ENCODE results near the gene COL27A1. TPM values are rescaled to one million over a fixed set of nuclear protein-coding genes. Genes with fewer than 3 reads are reported as not detected.
"Not testable (repeated sequence)": the region's sequence is repeated elsewhere in the genome, so short reads cannot be mapped to it uniquely, and the experiment has no call there.

The COL27A1 gene
- total RNA-seq, 1 donor from 2014 or later: 0.41 TPM

DNA sequence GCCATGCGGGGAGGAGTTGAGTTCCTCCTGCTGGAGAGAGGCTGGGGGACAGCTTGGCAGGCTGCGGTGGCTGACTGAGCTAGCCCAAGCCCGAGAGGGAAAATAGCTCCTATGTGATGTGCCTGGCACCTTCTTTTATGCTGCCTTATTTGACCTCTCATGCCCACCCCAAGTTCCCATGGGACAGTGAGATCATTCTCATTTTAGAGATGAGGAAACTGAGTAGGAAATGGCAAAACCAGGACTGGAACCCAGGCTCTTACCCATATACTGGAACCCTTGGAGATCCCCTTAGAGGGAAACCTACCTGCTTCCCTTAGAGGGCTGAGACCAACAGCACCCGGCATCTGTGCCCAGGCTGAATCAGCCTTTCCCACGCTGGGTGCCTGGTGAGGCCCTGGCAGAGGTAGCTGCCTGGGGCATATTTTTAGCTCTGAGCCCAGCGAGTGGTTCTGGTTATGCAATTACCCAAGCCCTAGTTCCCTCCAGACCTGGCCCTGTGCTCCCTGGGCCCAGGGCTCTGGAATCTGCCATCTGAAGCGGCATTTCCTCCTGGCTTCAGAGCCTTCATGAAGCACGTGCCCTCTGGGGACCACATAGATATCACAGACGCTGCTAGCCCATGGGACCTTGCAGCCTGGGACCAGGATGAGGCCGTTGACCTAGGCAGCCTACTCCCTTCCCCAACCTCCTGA lies 23.6 kb downstream of the COL27A1 start:
- FAIRE-seq (no peak), DNase-seq (ENCODE audit: low spot score in 2 of 2) (no peak)

DNA sequence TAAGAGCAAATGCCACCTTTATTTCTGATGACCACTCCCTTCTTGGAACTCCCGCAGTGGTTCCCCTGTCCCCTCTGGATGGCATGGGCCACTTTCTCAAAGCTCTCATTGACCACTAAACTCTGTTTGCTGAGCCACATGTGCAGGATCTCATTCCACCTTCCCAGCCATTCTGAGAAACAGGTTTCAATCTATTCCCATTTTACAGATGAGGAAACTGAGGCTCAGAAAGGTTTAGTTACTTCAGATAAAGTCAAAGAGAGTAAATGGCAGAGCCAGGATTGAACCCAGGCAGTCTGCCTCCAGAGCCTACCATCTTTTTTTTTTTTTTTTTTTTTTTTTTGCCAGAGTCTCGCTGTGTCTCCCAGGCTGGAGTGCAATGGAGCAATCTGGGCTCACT lies 24.2 kb downstream of the COL27A1 start:
- no peak for DNase-seq (ENCODE audit: low spot score in 2 of 2)
- FAIRE-seq: no peak

DNA sequence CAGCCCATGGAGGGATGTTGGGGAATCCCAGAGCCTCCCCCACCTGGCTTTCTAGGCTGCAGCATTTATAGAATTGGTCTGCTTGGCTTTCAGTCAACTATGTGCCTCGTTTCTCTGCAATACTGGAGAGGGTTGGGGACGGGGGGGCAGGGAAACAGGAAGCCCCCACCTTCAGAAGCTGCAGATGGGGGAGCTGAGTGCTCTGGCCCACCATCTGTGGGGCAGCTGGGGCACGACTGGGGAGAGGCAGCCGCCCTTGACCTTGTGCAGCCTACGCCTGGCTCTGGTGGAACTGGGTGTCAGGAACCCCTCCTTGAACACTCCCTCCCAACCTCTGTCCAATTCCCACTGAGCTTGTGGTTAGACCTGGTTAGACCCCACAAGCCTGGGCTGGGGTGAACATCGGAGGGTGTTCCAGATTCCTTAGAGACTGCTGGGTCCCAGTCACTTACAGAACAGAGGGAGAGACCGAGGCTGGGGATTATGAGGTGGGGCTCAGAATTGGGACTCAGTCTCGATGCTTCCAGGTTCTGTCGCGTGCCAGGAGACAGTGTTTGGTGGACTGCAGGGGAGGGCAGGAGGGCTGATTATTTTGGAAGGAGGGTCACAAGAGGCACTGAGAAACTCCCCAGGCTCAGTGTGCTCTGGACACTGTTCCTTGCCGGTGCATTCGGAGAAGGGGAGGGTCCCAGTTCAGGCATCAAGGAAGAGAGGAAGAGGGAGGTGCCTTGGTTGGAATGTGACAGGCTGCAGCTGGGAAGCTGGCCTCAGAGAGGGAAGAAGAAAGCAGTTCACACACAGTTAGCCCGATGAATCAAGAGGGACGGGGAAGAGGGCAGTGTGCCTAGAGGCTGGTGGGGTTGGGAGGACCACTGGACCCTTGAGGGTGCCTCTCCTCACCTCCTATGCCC lies 25.6 kb downstream of the COL27A1 start:
- DNase-seq (ENCODE audit: low spot score in 2 of 2): no peak
- no peak for FAIRE-seq

DNA sequence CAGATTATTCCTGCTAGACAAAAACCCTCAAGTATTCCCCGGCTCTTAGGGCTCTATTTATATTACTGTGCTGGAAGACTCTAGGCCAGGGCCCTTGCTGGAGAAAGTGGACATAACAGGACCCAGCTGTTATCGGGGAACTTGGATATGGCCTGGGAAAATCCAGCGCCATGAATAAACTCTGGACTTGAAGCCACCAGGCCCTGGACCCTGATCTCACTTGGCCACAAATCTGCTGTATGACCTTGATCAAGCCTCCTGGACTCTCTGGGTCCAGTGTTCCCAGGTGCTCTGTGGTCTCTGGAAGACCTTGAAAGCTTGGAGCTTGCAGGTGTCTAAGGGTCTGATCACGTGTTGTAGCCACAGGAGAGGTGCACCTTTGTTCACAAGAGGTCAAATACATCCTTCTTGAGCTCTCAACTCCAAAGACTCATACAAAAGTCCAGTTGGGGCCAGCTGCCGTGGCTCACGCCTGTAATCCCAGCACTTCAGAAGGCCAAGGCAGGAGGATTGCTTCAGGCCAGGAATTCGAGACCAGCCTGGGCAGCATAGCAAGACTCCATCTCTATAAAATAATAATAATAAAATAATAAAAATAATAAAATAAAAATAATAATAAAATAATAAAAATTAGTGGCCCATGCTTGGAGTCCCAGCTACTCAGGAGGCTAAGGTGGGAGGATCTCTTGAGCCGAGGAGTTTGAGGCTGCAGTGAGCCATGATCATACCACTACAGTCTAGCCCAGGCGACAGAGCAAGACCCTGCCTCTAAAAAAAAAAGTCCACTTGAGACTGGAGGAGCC lies 26.5 kb downstream of the COL27A1 start:
- FAIRE-seq: no peak

DNA sequence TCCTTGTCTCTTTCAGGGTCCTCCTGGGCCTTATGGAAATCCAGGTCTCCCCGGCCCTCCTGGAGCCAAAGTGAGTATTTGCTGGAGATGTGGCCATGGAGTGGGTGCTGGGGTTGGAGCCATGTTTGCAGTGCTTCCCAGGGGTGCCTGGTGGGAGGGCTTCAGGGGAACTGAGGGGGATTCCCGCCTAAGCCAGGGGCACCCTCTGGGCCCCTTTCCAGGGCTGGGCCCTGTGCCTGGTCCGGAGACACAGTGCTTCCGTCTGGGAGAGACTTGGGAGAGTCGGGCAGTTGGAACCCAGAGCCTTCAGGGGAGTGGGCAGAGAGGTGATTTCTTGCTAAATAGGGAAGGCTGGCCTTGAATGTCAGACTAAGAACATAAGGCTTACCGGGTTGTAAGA lies 27.7 kb downstream of the COL27A1 start:
- DNase-seq (ENCODE audit: low spot score in 2 of 2) (no peak), FAIRE-seq (no peak)

More for the DNA sequence above, 26.5 kb downstream of the COL27A1 start:
- DNase-seq (ENCODE audit: low spot score in 2 of 2): no peak

DNA sequence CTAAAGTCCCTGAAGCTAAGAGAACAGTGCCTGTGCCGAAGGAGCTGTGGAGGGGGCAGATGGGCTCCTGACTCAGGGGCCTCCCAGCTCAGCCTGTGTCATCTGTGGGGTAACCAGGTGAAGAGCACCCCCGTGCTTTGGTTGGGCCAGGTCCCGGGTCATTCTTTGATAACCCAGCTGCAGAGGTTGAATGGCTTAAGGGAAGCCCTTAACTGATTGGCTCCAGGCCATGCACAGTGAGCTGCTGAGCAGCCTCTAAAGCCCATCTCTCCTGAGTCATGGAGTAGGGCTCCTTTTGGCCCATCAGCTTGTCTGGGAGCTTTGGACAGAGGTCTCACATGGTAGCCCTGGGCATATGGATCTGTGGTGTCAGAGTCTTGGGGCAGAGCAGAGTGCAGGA lies 28.7 kb downstream of the COL27A1 start:
- FAIRE-seq: no peak
- no peak for DNase-seq (ENCODE audit: low spot score in 2 of 2)

DNA sequence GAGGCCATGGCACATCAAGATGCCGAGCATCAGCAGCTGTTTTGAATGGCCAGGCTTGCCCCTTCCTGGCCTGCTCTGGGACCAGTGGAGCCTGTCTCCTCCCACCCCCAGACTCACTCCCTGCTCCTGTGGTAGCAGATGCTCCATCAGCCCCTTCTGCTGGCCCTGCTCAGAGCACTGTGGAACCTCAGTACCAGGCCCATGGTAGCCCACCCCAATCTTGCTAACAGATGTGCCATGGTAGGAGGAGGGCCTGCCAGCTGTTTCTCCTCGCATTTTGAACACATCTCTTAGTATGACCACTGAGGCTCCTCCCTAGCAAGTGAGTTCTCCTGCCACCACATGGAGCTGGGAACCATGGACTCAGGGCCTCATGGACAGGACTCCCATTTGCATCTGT lies 29.5 kb downstream of the COL27A1 start:
- FAIRE-seq: no peak
- no peak for DNase-seq (ENCODE audit: low spot score in 2 of 2)

DNA sequence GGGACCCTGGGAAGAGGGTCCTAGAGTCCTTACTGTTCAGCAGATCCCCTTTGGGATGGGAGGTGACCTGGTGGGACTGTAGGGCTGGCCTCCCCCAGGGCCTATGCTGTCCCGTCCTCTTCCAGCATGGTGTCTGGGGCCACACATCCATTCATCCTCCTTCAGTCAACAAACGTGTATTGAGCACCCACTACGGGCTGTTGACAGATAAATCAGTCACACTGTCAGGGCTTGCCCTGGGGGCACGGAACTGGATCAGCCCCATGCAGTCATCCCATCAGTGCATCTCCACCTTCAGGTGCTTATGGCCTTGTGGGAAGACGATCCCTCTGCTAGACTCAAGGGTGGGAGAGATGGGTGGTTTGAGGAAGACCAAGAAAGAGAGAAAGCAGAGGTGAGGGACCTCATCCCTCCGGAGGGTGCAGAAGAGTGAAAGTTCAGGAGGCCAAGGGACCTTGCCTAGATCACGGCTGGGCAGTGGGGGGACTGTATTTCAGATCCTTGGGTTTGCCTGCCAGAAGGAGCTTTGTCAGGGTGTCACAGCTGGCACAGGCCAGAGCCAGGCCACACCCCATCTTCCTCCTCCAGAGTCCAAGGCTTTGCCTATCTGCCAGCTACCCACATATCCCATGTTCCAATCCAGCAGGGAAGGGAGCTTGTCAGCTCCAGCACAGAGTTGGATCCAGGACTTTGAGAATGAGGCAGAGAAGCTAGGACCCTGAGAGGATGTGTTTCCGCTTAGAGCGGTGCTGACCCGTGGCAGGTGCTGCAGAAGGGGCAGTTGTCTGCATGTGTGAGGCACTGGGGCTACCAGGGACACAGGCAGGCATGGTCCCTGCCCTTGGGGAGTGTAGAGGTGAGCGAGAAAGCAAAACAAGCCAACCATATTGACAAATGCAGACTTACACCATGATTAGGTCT lies 30.5 kb downstream of the COL27A1 start:
- FAIRE-seq (no peak), DNase-seq (ENCODE audit: low spot score in 2 of 2) (no peak)

DNA sequence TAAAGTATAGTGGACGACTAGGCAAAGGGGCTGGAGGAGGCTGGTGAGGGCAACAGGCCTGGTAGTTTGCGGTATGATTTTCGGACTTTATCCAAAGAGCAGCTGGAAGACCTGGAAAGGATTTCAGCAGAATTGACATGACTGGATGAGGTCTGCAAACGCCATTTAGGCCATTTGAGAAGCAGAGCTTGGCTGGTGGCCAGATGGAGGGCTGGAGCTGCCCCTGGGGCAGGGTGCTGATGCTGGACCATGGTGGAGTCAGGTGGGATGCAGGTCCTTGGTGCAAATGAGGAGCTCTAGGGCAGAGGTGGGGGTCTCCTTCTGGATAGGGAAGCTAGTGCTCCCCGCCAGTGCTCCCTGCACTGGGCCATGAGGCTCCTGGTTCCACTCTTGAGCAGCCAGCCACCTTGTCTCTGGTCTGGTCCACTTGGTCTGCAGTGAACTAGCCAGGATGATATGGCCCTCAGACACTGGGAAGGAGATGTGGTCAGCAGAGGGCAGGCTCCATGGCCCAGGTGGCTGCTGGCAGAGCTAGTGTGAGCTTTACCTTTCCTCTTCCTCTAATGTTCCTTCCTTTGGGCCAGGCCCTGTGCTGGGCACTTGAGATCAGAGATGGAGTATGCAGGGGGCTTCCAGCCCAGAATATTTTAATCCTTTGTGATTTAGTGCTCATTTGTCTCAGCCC lies 31.4 kb downstream of the COL27A1 start:
- DNase-seq (ENCODE audit: low spot score in 2 of 2) (no peak), FAIRE-seq (no peak)

DNA sequence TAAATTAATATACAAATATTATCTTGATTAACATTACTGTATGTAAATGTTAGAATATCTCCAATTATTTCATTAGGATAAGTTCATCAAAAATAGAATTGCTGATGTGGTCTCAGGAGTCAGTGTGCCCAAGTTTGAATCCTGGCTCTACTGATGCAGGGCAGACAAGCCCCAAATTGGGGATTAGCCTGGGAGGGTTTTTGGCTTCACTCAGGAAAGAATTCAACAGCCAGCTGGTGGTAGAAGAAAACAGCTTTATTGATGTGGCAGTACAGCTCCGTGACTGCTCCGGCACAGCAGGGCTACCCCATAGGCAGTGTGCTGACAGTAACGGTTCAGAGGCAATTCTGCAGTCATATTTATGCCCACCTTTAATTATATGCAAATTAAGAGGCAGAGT lies 32.5 kb downstream of the COL27A1 start:
- no peak for DNase-seq (ENCODE audit: low spot score in 2 of 2)
- FAIRE-seq: no peak

DNA sequence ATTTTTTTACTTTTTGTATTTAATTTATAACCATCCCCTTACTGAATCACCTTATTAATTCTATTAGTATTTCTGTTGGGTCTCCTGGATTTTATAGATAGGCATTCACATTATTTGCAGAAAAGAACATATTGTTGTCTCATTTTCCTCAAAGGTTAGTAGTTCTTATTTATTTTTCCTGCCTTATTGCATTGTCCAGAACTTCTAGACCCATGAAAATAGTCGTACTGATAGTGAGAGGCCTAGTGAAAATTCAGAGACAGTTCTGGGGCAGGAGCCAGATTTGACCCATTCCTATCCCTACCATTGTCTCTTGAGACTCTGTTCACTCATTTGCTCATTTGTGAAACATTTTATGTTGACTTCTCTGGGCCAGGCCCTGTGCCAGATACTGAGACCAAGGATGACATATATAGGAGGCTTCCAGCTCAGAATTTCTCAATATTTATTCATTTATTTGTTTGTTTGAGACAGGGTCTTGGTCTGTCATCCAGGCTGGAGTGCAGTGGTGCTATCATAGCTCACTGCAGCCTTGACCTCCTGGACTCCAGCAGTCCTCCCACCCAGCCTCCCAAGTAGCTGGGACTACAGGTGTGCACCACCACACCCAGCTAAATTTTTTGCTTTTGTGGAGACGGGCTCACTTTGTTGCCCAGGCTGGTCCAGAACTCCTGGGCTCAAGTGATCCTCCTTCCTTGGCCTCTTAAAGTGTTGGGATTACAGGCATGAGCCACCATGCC lies 34.7 kb downstream of the COL27A1 start:
- FAIRE-seq: no peak

DNA sequence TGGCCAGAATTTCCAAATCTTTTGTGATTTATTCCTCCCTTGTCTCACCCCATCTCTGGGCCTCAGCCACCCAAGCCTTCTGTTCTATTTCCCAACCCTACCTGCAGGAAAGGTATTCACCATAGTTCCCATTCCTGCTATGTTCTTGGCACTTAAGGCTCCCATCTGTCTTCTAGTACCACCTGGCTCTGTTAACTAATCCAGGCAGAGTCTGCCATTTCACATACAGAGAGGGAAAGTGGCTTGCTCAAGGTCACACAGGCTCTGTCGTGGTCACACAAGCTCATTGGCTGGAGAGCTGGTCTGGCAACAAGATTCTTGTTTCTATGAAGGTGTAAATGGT lies 35.2 kb downstream of the COL27A1 start:
- FAIRE-seq: no peak
- DNase-seq (ENCODE audit: low spot score in 2 of 2): no peak

More for the DNA sequence above, 34.7 kb downstream of the COL27A1 start:
- DNase-seq (ENCODE audit: low spot score in 2 of 2): no peak

DNA sequence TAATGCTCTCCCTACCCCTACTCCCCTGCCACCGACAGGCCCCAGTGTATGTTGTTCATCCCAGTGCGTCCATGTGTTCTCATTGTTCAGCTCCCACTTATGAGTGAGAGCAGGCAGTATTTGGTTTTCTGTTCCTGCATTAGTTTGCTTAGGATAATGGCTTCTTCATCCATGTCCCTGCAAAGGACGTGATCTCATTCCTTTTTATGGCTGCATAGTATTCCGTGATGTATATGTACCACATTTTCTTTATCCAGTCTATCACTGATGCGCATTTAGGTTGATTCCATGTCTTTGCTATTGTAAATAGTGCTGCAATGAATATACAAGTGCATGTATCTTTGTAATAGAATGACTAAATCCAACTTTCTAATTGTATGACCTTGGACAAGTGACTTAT lies 36.1 kb downstream of the COL27A1 start:
- not testable (repeated sequence) for DNase-seq (ENCODE audit: low spot score in 2 of 2); FAIRE-seq

DNA sequence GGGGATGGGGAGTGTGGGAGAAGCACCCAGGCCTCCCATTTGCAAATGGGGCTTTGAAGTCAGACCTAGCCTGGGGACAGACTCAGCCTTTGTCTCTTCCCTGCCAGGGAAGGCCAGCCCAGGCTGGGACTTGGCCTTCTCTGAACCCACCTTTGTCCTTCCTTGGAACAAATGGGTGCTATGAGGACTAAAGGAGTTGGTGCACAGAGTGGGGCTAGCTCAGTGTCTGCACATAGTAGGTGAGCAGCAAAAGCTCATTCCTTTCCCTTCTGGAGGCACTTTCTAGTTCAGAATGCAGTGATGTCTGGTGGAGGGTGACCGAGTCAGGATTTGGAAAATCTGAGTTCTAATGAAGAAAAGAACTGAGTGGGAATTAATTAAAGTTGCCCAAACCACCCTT lies 37.2 kb downstream of the COL27A1 start:
- DNase-seq (ENCODE audit: low spot score in 2 of 2) (no peak), FAIRE-seq (no peak)

DNA sequence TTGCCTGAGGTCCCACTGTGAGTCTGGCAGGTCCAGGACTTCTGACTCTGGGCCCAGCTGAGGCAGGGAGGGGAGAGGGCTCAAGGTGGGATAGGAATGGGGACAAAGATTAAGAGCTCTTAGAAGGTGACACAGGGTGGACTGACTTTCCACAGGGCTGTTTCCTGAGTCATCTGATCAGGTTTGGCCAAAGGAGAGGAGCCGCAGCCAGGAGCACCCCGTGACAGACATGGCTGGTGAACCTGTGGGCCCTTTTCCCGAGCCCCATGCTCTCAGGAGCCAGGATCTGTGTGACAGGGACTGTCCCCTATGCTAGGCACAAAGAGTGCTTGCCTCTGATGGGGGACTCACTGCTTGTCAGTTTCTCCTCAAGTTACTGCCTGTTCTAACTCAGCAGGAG lies 37.8 kb downstream of the COL27A1 start:
- no peak for FAIRE-seq
- no peak for DNase-seq (ENCODE audit: low spot score in 2 of 2)

DNA sequence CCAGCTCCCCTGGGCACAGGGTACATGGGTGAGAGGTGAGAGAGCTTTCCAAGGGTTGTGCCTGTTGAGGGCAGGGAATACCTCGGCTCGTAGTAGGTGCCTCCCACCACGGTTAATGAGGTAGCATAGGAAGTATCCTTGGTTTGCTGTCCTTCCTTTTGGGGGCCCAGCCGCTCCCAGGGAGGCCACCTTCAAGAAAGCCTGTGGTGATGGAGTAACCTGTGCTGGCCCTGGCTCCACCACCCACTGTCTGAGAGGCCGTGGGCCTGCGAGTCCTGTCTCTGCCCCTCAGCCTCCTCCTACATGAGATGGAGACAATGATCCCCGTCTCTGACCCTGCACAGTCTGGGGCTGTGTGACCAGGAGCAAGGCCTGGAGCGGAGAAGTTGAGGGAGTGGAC lies 40.8 kb downstream of the COL27A1 start:
- DNase-seq (ENCODE audit: low spot score in 2 of 2): no peak

DNA sequence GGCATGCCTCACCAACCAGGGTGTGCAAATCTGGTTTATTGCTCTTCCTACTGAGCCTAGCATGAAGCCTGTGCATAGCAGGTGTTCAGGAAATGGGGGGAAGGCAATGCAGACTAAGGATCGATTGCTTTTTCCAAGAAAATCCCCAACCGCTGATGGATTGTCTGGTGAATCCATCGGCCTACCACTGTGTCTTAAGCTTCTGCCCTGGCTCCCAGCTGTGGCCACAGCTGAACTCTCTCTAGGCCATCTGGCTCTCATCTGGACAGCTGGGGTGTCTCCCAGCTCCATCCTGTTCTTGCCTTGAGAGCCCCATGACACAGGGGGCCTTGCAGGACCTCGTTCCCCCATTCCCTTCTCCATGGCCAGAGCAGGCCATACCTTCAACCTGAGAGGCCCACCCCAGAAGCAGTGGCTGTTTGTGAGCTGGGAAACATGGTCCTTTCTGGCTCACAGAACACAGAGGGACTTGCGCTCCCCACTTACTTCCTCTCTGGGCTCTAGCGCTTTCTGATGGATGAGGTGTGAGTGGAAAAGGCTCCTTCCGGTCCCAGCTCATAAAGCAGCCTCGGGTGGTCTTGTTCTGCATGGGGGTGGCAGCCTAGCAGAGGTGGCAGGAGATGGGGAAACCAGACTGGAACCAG lies 41.8 kb downstream of the COL27A1 start:
- DNase-seq (ENCODE audit: low spot score in 2 of 2): no peak
- no peak for FAIRE-seq

More for the DNA sequence above, 40.8 kb downstream of the COL27A1 start:
- FAIRE-seq: no peak
